Breast epithelium (tissue), 4 donors: Measurements from ENCODE around the gene TNC. TPM values are rescaled to one million over a fixed set of nuclear protein-coding genes. Genes with fewer than 3 reads are reported as not detected.

Experiments used
- DNase-seq, 2 donors: peaks; one replicate each; pipeline ENCODE4 v3.0.0-alpha.2; 2019; ENCODE audit warnings: low spot score in 2 of 2
- H3K27ac ChIP-seq, 2 donors: fragments of 200-600 bp; sonication (generic) in 1 of 2; one replicate each; pipeline ENCODE4 v1.5.1; 2016 to 2019; ENCODE audit warnings: mild to moderate bottlenecking in 1 of 2
- H3K27me3 ChIP-seq, 2 donors: fragments of 200-600 bp; sonication (generic) in 1 of 2; one replicate each; pipeline versions ENCODE4 v1.5.1 to v1.6.0; 2017 to 2019; ENCODE audit warnings: control low read depth in 1 of 2, mild to moderate bottlenecking in 1 of 2
- H3K36me3 ChIP-seq: fragments of 200-600 bp; one replicate; pipeline ENCODE4 v1.5.1; 2019
- H3K4me1 ChIP-seq, 2 donors: fragments of 200-600 bp; sonication (generic); one replicate each; pipeline ENCODE4 v1.5.1; 2016 to 2019; ENCODE audit warnings: control low read depth in 1 of 2
- H3K4me3 ChIP-seq, 3 donors: fragments of 200-600 bp; sonication (generic); 1 replicate in 2 of 3; 2 replicates in 1 of 3; pipeline ENCODE4 v1.5.1; 2016 to 2019; ENCODE audit warnings: mild to moderate bottlenecking in 3 of 3, moderate library complexity in 2 of 3
- H3K9me3 ChIP-seq, 2 donors: fragments of 200-600 bp; sonication (generic) in 1 of 2; one replicate each; pipeline ENCODE4 v1.5.1; 2016 to 2019; ENCODE audit warnings: control low read depth in 1 of 2
- CTCF ChIP-seq, 3 donors: fragments of 450-650 bp; IDR thresholded peaks; one replicate each; pipeline ENCODE4 v1.5.1; 2016 to 2017; ENCODE audit warnings: antibody characterized with exemption in 3 of 3, mild to moderate bottlenecking in 3 of 3, moderate library complexity in 3 of 3
- POLR2A ChIP-seq: fragments of 450-650 bp; IDR thresholded peaks from one replicate; pipeline ENCODE4 v1.6.1; 2016; ENCODE audit warnings: antibody characterized with exemption, mild to moderate bottlenecking, moderate library complexity
- POLR2AphosphoS5 ChIP-seq, 3 donors: sonication (generic); formaldehyde crosslinking; IDR thresholded peaks; one replicate each; pipeline ENCODE4 v1.6.1; 2017; ENCODE audit warnings: antibody characterized with exemption in 3 of 3
- intact Hi-C: fragments of 100-400 bp; cut with DNase I; formaldehyde crosslinking; loops from one replicate; pipeline ENCODE4 v1.15.1; 2023; ENCODE audit warnings: low total_unique reads
- total RNA-seq, 3 donors: library from RNA; depleted of rRNA; stranded (reverse); fragments of >200 nt; gene quantifications; one replicate each; pipeline ENCODE4 v1.1.0, GENCODE V29; 2016

TNC gene
- total RNA-seq, 3 donors from 2014 or later: 2.4 to 58.0 (median 44.6) TPM

DNA sequence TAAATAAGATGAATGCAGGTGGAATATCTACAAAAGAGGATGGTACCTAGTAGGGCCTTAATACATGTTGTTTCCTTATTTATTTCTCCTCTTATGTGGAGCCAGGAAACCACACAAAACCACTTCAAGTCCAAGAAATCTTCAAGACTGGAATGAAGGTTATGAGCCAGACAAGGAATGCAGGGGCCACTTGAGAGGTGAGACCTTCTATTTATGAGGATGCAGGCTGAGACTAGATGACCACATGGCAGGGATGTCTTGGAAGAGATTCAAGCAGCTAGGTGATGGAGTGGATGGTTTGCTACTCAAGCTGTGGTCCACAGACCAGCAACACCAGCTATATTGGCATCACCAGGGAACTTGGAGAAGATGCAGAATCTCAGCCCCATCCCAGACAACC lies 92.2 kb downstream of the TNC start:
- intact Hi-C loops: no loop called here
- no peak for TF ChIP-seq POLR2AphosphoS5 (IDR thresholded peaks at IDR 0.05)
- no peak for TF ChIP-seq POLR2A
- TF ChIP-seq CTCF (IDR thresholded peaks at IDR 0.05): no peak

GRCh38 chr9:115024925-115025535 lies 92.9 kb downstream of the TNC start:
- H3K36me3 ChIP-seq: no peaks in the 10 kb centered on the region
- intact Hi-C loops: loop anchor here (5.0 kb wide), 1 partner anchor 818 kb away; no protein-coding TSS in a partner anchor

More for the DNA sequence above, 92.2 kb downstream of the TNC start:
- no peak overlapping the region for H3K4me3 ChIP-seq
- no peak for DNase-seq
- H3K27ac ChIP-seq: peak overlapping the region; percentile 48 to 55
- H3K4me1 ChIP-seq: peaks cover 0 to 3% of the 10 kb centered on the region in 2 donors
- H3K27me3 ChIP-seq: no peaks in the 10 kb centered on the region
- no peaks in the 10 kb centered on the region for H3K36me3 ChIP-seq
- no peaks in the 10 kb centered on the region for H3K9me3 ChIP-seq

GRCh38 chr9:115022760-115023434 lies 95.1 kb downstream of the TNC start:
- intact Hi-C loops: loop anchor here (5.0 kb wide), 1 partner anchor 816 kb away; no protein-coding TSS in a partner anchor
- no peaks in the 10 kb centered on the region for H3K36me3 ChIP-seq
- no peak for DNase-seq

More at GRCh38 chr9:115024925-115025535, 92.9 kb downstream of the TNC start:
- DNase-seq: peak in 1 of 2 donors; percentile 35
- Histone ChIP-seq H3K4me3 (no peak overlapping the region), H3K4me1 (peaks cover 0 to 3% of the 10 kb centered on the region in 2 donors), H3K9me3 (no peaks in the 10 kb centered on the region), H3K27ac (peak overlapping the region; percentile 48 to 55), H3K27me3 (no peaks in the 10 kb centered on the region)
- TF ChIP-seq POLR2AphosphoS5 (IDR thresholded peaks at IDR 0.05) (peak in 1 of 3 donors; percentile 12), POLR2A (no peak), CTCF (IDR thresholded peaks at IDR 0.05) (no peak)

DNA sequence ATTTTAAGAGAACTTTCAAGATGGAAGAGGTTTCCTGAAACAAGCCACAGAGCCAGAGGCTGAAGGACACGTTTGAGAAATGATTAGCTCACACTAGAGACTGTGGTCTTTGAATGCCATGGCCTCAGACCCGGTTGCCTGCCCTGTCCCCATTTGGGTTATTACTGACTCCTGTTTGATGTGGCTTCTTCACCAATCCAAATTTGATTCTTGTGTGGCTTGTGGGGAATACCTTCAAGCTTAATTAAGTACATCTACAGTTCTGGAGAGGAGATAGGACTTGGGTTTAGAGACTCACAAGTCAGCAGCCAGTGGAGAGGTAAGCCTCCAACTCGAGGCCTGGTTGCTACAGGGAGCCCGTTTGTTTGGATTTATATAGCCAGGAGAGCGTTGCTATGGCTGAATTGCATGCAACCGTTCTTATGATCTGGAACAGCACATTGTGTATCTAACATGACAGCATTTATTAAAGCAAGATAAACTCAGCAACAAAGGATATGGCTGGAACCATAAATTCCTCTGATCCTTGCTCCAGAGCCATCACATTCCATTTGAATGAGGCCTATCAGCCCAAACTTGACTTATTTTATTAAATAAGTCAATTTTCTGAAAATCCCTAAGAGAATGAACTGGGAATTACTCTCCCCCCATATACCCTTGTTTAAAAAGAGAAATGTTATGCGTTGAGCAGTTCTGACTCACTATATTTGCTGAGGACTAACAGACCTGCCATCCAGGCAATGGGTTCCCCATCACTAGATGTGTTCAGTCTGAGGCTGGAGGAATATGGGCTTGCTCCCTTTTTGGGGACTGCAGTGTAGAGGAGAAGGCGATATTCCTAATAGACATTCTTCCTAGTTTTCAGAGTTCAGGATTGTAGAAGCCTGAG lies 99.2 kb downstream of the TNC start:
- H3K27ac ChIP-seq: no peak overlapping the region
- intact Hi-C loops: no loop called here
- no peaks in the 10 kb centered on the region for H3K36me3 ChIP-seq
- no peak for TF ChIP-seq POLR2A
- TF ChIP-seq CTCF (IDR thresholded peaks at IDR 0.05): no peak
- no peak for TF ChIP-seq POLR2AphosphoS5 (IDR thresholded peaks at IDR 0.05)
- H3K4me1 ChIP-seq: no peaks in the 10 kb centered on the region
- no peaks in the 10 kb centered on the region for H3K9me3 ChIP-seq
- no peaks in the 10 kb centered on the region for H3K27me3 ChIP-seq
- no peak overlapping the region for H3K4me3 ChIP-seq
- DNase-seq: no peak

More at GRCh38 chr9:115022760-115023434, 95.1 kb downstream of the TNC start:
- H3K9me3 ChIP-seq: no peaks in the 10 kb centered on the region
- peaks cover 0 to 3% of the 10 kb centered on the region in 2 donors for H3K4me1 ChIP-seq
- TF ChIP-seq CTCF (IDR thresholded peaks at IDR 0.05) (no peak), POLR2A (no peak), POLR2AphosphoS5 (IDR thresholded peaks at IDR 0.05) (no peak)
- H3K27me3 ChIP-seq: no peaks in the 10 kb centered on the region
- peak overlapping the region; percentile 48 to 82 for H3K27ac ChIP-seq
- no peak overlapping the region for H3K4me3 ChIP-seq
